Activated T-cell treated with anti-CD3 and anti-CD28 coated beads for 1 hour (primary cell): ENCODE results near the gene OR13A1.
"Not testable (repeated sequence)": the region's sequence is repeated elsewhere in the genome, so short reads cannot be mapped to it uniquely, and the experiment has no call there.

Experiments
- DNase-seq: peaks from one replicate; pipeline ENCODE4 v3.0.0-alpha.2; 2020; ENCODE audit warnings: low read depth

Gene OR13A1

DNA sequence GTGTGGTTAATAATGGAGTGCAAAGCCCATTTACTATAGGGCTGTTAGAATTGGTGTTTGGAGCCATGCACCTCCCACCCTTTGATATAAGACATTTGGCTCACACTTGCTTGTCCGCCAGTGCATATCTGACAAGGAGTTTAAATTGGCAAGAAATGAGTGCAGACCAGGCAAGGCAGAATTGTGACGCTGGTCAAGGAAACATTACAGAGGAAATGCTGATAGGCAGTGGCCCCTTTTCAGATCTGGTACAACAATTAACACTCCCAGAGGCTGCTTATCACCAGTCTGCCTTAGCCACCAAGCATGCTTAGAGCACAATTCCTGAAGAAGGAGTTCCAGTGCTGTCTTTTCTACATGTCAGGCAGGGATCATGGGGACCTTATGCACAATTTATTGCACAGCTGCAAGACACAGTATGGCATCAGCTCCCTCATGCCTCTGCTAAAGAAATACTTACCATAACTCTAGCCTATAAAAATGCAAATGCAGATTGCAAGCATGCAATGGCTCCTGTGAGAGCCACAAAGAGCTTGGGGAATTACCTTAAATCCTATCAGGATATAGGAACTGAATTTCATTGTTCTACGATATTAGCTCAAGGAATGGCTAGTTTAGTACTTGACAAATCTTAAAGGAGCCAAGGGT lies 35.2 kb downstream of the OR13A1 start:
- DNase-seq = no peak

GRCh38 chr10:45279682-45280081 lies 35.7 kb downstream of the OR13A1 start:
- no peak for DNase-seq

- no peak for DNase-seq
Measured at GRCh38 chr10:45278860-45279498, 36.4 kb downstream of the OR13A1 start.

DNA sequence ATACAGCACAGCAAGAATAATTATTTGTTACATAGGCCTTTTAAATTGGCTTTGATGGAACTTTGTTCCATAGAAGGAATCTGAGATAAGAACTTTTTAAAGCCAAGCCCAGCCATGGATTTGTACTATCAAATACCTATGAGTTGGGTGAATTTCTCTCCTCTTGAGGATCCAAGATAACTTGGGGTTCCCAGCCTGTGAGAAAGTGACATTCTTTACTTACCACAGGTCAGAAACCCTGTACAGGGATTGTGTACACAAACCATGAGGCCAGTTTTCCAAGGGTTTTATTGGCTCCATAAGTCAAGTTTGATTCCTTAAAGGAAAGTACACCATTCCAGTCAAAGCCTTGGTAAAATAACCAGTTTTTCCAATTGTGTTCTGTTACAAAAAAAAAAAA lies 39.3 kb downstream of the OR13A1 start:
- DNase-seq = not testable (repeated sequence)

DNA sequence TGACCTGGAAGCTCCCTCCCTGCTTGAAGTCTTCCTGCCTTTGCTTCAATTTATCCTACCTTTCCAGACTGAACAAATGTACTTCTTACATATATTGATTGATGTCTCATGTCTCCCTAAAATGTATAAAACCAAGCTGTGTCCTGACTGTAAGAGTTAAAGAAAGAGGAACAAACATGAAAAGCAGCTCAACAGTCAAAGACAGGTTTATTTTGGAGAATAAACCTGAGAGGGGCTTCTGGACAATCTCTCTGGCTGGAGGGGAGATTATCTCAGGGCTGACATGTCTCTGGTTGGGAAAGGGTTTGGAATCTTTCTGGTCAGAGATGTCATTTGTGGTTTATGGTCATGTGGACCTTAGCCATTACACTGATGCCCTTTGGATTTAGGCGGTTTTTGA lies 41.0 kb downstream of the OR13A1 start:
- no peak for DNase-seq

- not testable (repeated sequence) for DNase-seq
Measured at GRCh38 chr10:45267777-45268176, 47.6 kb downstream of the OR13A1 start.

GRCh38 chr10:45265996-45266395 lies 49.4 kb downstream of the OR13A1 start:
- no peak for DNase-seq

DNA sequence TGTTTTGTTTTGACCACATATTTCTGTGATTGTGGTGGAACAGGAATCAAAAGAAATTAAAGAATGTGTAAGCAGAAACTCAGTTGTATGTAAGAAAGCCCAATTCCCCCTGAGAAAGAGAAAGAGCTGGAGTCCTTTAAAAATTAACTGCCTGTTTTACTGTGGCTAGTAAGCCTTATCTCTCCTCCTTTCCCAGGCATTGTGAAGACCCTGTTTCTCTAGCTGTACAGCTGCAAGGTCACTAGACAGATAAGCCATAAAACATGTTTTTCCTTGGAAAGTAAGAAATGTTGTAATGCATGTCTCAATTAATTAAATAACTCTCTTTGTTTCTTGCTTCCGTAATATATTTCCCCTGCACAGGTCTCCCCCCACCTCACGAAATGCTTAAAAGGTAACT lies 53.5 kb downstream of the OR13A1 start:
- no peak for DNase-seq

- no peak for DNase-seq
Measured at GRCh38 chr10:45261243-45261775, 54.1 kb downstream of the OR13A1 start.

- DNase-seq = not testable (repeated sequence)
Measured at GRCh38 chr10:45260635-45261034, 54.8 kb downstream of the OR13A1 start.

GRCh38 chr10:45259786-45260495 lies 55.5 kb downstream of the OR13A1 start:
- DNase-seq = not testable (repeated sequence)

DNA sequence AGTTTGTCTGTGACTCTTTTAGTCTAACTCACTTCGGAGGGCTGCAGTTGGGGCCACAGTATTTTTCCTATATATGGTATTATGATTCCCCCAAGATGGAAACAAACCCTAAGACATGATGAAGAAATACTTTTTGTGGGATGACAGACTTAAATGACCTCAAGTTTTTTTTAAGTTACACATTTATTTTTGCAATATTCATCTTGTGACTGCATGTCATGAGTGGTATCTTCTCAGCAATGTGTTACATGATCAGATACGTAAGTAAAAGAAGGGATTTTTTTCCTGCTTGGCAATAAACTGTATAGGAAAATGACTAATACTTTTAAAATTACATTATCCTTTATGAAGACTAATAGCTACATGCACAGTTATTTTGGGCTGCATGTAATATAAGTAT lies 57.8 kb downstream of the OR13A1 start:
- no peak for DNase-seq

DNA sequence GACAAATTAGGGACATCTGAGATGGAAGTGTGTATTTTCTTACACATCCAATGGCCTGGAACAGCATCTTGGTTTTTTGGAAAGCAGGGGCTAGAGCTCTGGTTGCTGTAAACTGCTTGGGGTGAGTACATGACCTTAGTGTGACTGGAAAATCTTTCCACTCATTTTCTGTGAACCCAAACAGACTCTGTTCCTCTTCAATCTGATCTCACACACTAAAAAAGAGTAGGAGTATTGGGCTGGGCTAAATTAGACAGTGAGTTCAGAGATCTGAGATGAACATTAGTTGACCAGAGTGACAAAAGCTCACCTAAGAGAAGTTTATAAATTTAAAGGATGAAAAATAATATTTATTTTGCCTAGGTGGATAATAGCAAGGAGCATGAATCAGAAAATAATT lies 59.2 kb downstream of the OR13A1 start:
- no peak for DNase-seq

DNA sequence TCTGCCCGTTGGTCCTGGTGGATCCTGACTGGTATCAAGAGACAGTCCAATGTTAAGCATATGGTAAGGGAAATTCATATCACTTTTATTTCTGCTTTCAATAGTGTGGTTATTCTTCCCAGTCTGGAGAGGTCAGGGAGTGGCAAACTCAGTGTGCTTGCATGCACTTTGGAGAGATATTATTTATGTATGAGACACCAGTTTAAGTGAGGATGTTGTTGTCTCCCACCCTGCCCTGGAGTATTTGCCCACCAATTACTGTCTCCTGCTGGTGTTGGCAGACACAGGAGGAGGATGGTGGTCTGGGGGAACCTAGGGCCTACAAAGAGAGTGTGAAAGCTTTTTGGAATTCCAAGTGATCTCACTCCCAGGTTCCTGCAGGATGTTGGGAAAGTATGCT lies 59.7 kb downstream of the OR13A1 start:
- DNase-seq = no peak

GRCh38 chr10:45254892-45255291 lies 60.5 kb downstream of the OR13A1 start:
- no peak for DNase-seq

DNA sequence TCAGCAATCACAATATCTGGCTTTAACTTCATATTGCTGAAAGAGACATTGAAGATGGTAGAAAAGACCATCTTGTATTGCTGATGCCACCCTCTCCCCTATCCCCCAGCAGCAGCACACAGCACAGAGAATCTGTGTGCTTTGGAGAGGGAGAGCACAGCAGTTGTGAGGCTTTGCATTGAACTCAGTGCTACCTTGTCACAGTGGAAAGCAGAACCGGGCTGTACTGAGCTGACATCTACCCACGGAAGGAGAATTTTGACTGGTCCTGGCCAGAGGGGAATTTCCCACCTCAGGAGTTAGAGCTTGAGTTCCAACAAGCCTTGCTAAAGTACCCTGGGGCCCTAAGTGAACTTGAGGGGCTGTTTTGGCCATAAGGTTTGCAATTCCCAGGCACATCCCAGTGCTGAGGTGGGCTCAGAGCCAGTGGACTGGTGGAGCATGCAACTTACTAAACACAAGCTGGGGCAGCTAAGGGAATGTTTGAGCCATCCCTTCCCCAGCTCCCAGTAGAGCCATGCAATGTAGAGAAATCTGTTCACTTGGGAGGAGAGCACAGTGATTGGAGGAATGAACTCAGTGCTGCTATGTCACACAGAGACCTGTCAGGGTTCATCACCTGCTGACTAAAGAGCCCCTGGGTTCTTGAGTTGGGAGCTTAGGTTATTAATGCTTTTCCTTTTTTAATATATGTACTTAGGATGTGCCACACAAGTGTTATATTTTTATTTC lies 62.1 kb downstream of the OR13A1 start:
- DNase-seq = no peak
